Smooth muscle cell (in vitro differentiated cells): ENCODE measurements around the gene DEUP1. TPM values are rescaled to one million over a fixed set of nuclear protein-coding genes. Genes with fewer than 3 reads are reported as not detected.

Source experiments
- DNase-seq: peaks from one replicate; lab custom pipeline; 2025; ENCODE audit not compliant: unreplicated experiment; lab: John Stamatoyannopoulos, UW
- H2AFZ ChIP-seq: fragments of 200-600 bp; sonication (generic); 2 replicates; pipeline ENCODE4 v1.6.0; 2016; ENCODE audit warnings: antibody characterized with exemption, low read depth, mild to moderate bottlenecking
- H3F3A ChIP-seq: fragments of 200-600 bp; sonication (generic); 2 replicates; pipeline ENCODE4 v1.6.0; 2017; ENCODE audit warnings: antibody characterized with exemption, low read depth
- H3K27ac ChIP-seq: fragments of 200-600 bp; sonication (generic); 2 replicates; pipeline ENCODE4 v1.5.1; 2016; ENCODE audit warnings: low read depth, mild to moderate bottlenecking
- H3K27me3 ChIP-seq: fragments of 200-600 bp; sonication (generic); 2 replicates; pipeline ENCODE4 v1.6.1; 2016; ENCODE audit warnings: low read depth, mild to moderate bottlenecking
- H3K36me3 ChIP-seq: fragments of 200-600 bp; sonication (generic); 2 replicates; pipeline ENCODE4 v1.5.1; 2016; ENCODE audit warnings: low read depth
- H3K4me1 ChIP-seq: fragments of 200-600 bp; sonication (generic); 2 replicates; pipeline ENCODE4 v1.5.1; 2016; ENCODE audit warnings: low read depth
- H3K4me2 ChIP-seq: fragments of 200-600 bp; sonication (generic); 2 replicates; pipeline ENCODE4 v1.6.0; 2016; ENCODE audit warnings: mild to moderate bottlenecking
- H3K4me3 ChIP-seq: fragments of 200-600 bp; sonication (generic); 2 replicates; pipeline ENCODE4 v1.5.1; 2016; ENCODE audit warnings: mild to moderate bottlenecking
- H3K79me2 ChIP-seq: fragments of 200-600 bp; sonication (generic); 2 replicates; pipeline ENCODE4 v1.6.0; 2016; ENCODE audit warnings: low read depth, mild to moderate bottlenecking
- H3K9ac ChIP-seq: fragments of 200-600 bp; sonication (generic); 2 replicates; pipeline ENCODE4 v1.6.0; 2016; ENCODE audit warnings: low read depth
- H3K9me3 ChIP-seq: fragments of 200-600 bp; sonication (generic); replicated peaks from 2 replicates; pipeline ENCODE4 v1.5.1; 2016; ENCODE audit warnings: low read depth
- H4K20me1 ChIP-seq: fragments of 200-600 bp; sonication (generic); 2 replicates; pipeline ENCODE4 v1.6.0; 2016; ENCODE audit warnings: low read depth
- CTCF ChIP-seq: fragments of 200-600 bp; sonication (generic); IDR thresholded peaks from 2 replicates; pipeline ENCODE4 v1.5.1; 2017; ENCODE audit warnings: borderline replicate concordance, mild to moderate bottlenecking, antibody characterized with exemption; ENCODE audit not compliant: insufficient read depth, poor library complexity, severe bottlenecking
- WGBS: methylation state at CpG from one replicate; pipeline ENCODE4 v1.1.7; 2016; ENCODE audit warnings: low lambda C conversion rate; 5-methylcytosine and 5-hydroxymethylcytosine counted together
- polyA plus RNA-seq: library from polyadenylated mRNA; unstranded; fragments of >200 nt; fragmentation: Nextera tagmentation; extraction: Ambion mirVana; gene quantifications from 2 replicates; pipeline ENCODE4 v1.2.1, GENCODE V29; 2016
- total RNA-seq: library from RNA; depleted of rRNA; stranded (reverse); fragments of >200 nt; gene quantifications from 2 replicates; pipeline ENCODE4 v1.2.3, GENCODE V29; 2014

The DEUP1 gene
- total and polyA plus RNA-seq, 2 experiments from 2014 or later = 0.90 TPM; not detected in 1

GRCh38 chr11:93477684-93478234 is 147.2 kb downstream of the DEUP1 start:
- H3K4me1 ChIP-seq = peaks cover 21% of the 10 kb centered on the region
- no peak overlapping the region for H3K9ac ChIP-seq
- DNase-seq = peak; percentile 12
- no peaks in the 10 kb centered on the region for H3K79me2 ChIP-seq
- WGBS = 18% methylated on average over 11 of the region's 11 CpGs
- H3K27ac ChIP-seq = no peak overlapping the region
- no peak overlapping the region for H2AFZ ChIP-seq
- H3K27me3 ChIP-seq = no peaks in the 10 kb centered on the region
- no peak for TF ChIP-seq CTCF
- no peak overlapping the region for H3K4me3 ChIP-seq
- peak overlapping the region; percentile 37 for H3K4me2 ChIP-seq
- H3F3A ChIP-seq = no peaks in the 10 kb centered on the region
- peaks cover 61% of the 10 kb centered on the region for H4K20me1 ChIP-seq
- no peaks in the 10 kb centered on the region for H3K9me3 ChIP-seq
- no peaks in the 10 kb centered on the region for H3K36me3 ChIP-seq

GRCh38 chr11:93478841-93479240 is 148.3 kb downstream of the DEUP1 start:
- TF ChIP-seq CTCF = no peak
- Histone ChIP-seq H3K4me3 (no peak overlapping the region), H3K9ac (no peak overlapping the region), H3K4me2 (no peak overlapping the region), H3K79me2 (no peaks in the 10 kb centered on the region), H4K20me1 (peaks cover 70% of the 10 kb centered on the region), H3F3A (no peaks in the 10 kb centered on the region), H3K27me3 (no peaks in the 10 kb centered on the region), H3K27ac (no peak overlapping the region), H3K9me3 (no peaks in the 10 kb centered on the region), H3K36me3 (no peaks in the 10 kb centered on the region), H2AFZ (no peak overlapping the region), H3K4me1 (peaks cover 21% of the 10 kb centered on the region)
- DNase-seq = no peak
- 97% methylated on average over 19 of the region's 19 CpGs for WGBS

- no peak for TF ChIP-seq CTCF
- no peaks in the 10 kb centered on the region for H3K27me3 ChIP-seq
- no peaks in the 10 kb centered on the region for H3K9me3 ChIP-seq
- H3K4me2 ChIP-seq = no peak overlapping the region
- H3K4me1 ChIP-seq = peaks cover 21% of the 10 kb centered on the region
- H2AFZ ChIP-seq = no peak overlapping the region
- no peaks in the 10 kb centered on the region for H3K79me2 ChIP-seq
- peaks cover 84% of the 10 kb centered on the region for H4K20me1 ChIP-seq
- no peak overlapping the region for H3K4me3 ChIP-seq
- H3K36me3 ChIP-seq = no peaks in the 10 kb centered on the region
- no peak overlapping the region for H3K9ac ChIP-seq
- no peak overlapping the region for H3K27ac ChIP-seq
- over 99% methylated on average over 6 of the region's 6 CpGs for WGBS
- no peak for DNase-seq
- no peaks in the 10 kb centered on the region for H3F3A ChIP-seq
Measured at GRCh38 chr11:93480256-93480655, 149.7 kb downstream of the DEUP1 start.

- no peak overlapping the region for H2AFZ ChIP-seq
- no peaks in the 10 kb centered on the region for H3K36me3 ChIP-seq
- no peak for TF ChIP-seq CTCF
- 96% methylated on average over 1 of the region's 1 CpG for WGBS
- H3F3A ChIP-seq = no peaks in the 10 kb centered on the region
- peaks cover 89% of the 10 kb centered on the region for H4K20me1 ChIP-seq
- no peak overlapping the region for H3K4me3 ChIP-seq
- H3K27me3 ChIP-seq = no peaks in the 10 kb centered on the region
- H3K27ac ChIP-seq = no peak overlapping the region
- H3K9ac ChIP-seq = no peak overlapping the region
- H3K9me3 ChIP-seq = no peaks in the 10 kb centered on the region
- H3K79me2 ChIP-seq = no peaks in the 10 kb centered on the region
- no peak for DNase-seq
- peaks cover 21% of the 10 kb centered on the region for H3K4me1 ChIP-seq
- no peak overlapping the region for H3K4me2 ChIP-seq
Measured at GRCh38 chr11:93480756-93481155, 150.2 kb downstream of the DEUP1 start.
